ENCODE results near the gene GAD2. TPM values are rescaled to one million over a fixed set of nuclear protein-coding genes. Genes with fewer than 3 reads are reported as not detected.
A peak's percentile ranks its signal among the peaks of the same experiment; 100 is the strongest.

Gene GAD2
- under 1 TPM in 5 of 12 donors, not detected in 7; 0.03 to 0.19 (median 0.04) TPM for polyA plus RNA-seq (ENCODE audit: insufficient read length in 12 of 12)
- long read RNA-seq, donor 1 = 0 reads
- long read RNA-seq, donor 2 = 0 reads
- long read RNA-seq, donor 3 = 0 reads
- long read RNA-seq, donor 4 = 0 reads
- long read RNA-seq, donor 5 = 0 reads
- long read RNA-seq, donor 6 = 0 reads
- long read RNA-seq, donor 7 = 0 reads
- long read RNA-seq, donor 8 = 0 reads
- long read RNA-seq, donor 9 = 0 reads
- long read RNA-seq, donor 10 = 0 reads
- long read RNA-seq, donor 11 = 0 reads

- no peak for DNase-seq
Measured at GRCh38 chr10:26216585-26217395, at the start of gene GAD2. TSS of gene GAD2 (plus strand) at chr10:26216774. CDS start at chr10:26216810, 36 bp downstream.

GRCh38 chr10:26169466-26169865, 47.1 kb upstream of the GAD2 start:
- DNase-seq = no peak

- DNase-seq = no peak
Measured at GRCh38 chr10:26172131-26172530, 44.4 kb upstream of the GAD2 start.

- no peak for DNase-seq
Measured at GRCh38 chr10:26173837-26174236, 42.7 kb upstream of the GAD2 start.

- no peak for DNase-seq
Measured at GRCh38 chr10:26177341-26177740, 39.2 kb upstream of the GAD2 start.

- no peak for DNase-seq
Measured at GRCh38 chr10:26194275-26194674, 22.3 kb upstream of the GAD2 start.

GRCh38 chr10:26197248-26197647, 19.3 kb upstream of the GAD2 start:
- no peak for DNase-seq

GRCh38 chr10:26198119-26198518, 18.5 kb upstream of the GAD2 start:
- DNase-seq = no peak

- DNase-seq = no peak
Measured at GRCh38 chr10:26199841-26200240, 16.7 kb upstream of the GAD2 start.

GRCh38 chr10:26205223-26205622, 11.4 kb upstream of the GAD2 start:
- no peak for DNase-seq

- DNase-seq = no peak
Measured at GRCh38 chr10:26211781-26212444, 4.7 kb upstream of the GAD2 start.

- DNase-seq = no peak
Measured at GRCh38 chr10:26212511-26212910, 4.1 kb upstream of the GAD2 start.

GRCh38 chr10:26213157-26213800, 3.3 kb upstream of the GAD2 start:
- DNase-seq = no peak

GRCh38 chr10:26214004-26214403, 2.6 kb upstream of the GAD2 start:
- DNase-seq = no peak

- DNase-seq = no peak
Measured at GRCh38 chr10:26214551-26215395, 1.8 kb upstream of the GAD2 start.

- DNase-seq = no peak
Measured at GRCh38 chr10:26215396-26215934, 1.1 kb upstream of the GAD2 start.

- DNase-seq = peak; percentile 39
Measured at GRCh38 chr10:26215935-26216584, 514 bp upstream of the GAD2 start.

GRCh38 chr10:26217396-26218086, 967 bp downstream of the GAD2 start:
- no peak for DNase-seq

- DNase-seq = no peak
Measured at GRCh38 chr10:26219676-26220075, 3.1 kb downstream of the GAD2 start.

GRCh38 chr10:26220901-26221300, 4.3 kb downstream of the GAD2 start:
- no peak for DNase-seq
